K562 (cell line): ENCODE results near the gene KLHL22. TPM values are rescaled to one million over a fixed set of nuclear protein-coding genes. Genes with fewer than 3 reads are reported as not detected.

Experiments used
- BRD9 ChIP-seq: fragments of 450-650 bp; IDR thresholded peaks from 2 replicates; pipeline ENCODE4 v1.6.1; 2018; ENCODE audit warnings: low read depth; ENCODE audit not compliant: partially characterized antibody
- CSDE1 ChIP-seq, 2 experiments: fragments of 450-650 bp; IDR thresholded peaks; 2 replicates each; pipeline ENCODE4 v1.6.1; 2016; ENCODE audit warnings: mild to moderate bottlenecking in 1 of 2
- CUX1 ChIP-seq: fragments of 200-800 bp; sonication (Bioruptor generic); IDR thresholded peaks from 2 replicates; pipeline ENCODE4 v1.6.1; 2016; ENCODE audit warnings: missing genetic modification characterization, missing compliant biosample characterization
- FOXJ2 ChIP-seq: fragments of 200-800 bp; sonication (Bioruptor generic); IDR thresholded peaks from 2 replicates; pipeline ENCODE4 v1.6.1; 2016; ENCODE audit warnings: missing genetic modification characterization, missing compliant biosample characterization
- FOXP4 ChIP-seq: sonication (generic); formaldehyde crosslinking; IDR thresholded peaks from 2 replicates; pipeline ENCODE4 v1.8.0; 2022; ENCODE audit warnings: mild to moderate bottlenecking, missing genetic modification reagents, borderline replicate concordance
- HNRNPL ChIP-seq: fragments of 200-400 bp; formaldehyde crosslinking; IDR thresholded peaks from 2 replicates; pipeline ENCODE4 v1.6.1; 2017; ENCODE audit warnings: low read depth, mild to moderate bottlenecking, low read length
- MAFK ChIP-seq: IDR thresholded peaks from 2 replicates; pipeline ENCODE4 v1.6.1; 2011; ENCODE audit warnings: low read length, improper control_type of control experiment
- MCM7 ChIP-seq, 2 experiments: fragments of 450-650 bp; IDR thresholded peaks; 2 replicates each; pipeline ENCODE4 v1.6.1; 2016 to 2018
- MTA2 ChIP-seq: fragments of 450-650 bp; IDR thresholded peaks from 2 replicates; pipeline ENCODE4 v1.6.1; 2016; ENCODE audit warnings: low read depth
- NCOA4 ChIP-seq: fragments of 450-650 bp; IDR thresholded peaks from 2 replicates; pipeline ENCODE4 v1.6.1; 2018; ENCODE audit warnings: mild to moderate bottlenecking; ENCODE audit not compliant: partially characterized antibody
- SETDB1 ChIP-seq: IDR thresholded peaks from one replicate; pipeline ENCODE4 v1.6.1; 2012; ENCODE audit warnings: low read length, control low read depth, inconsistent platforms
- SRSF3 ChIP-seq: fragments of 200-400 bp; formaldehyde crosslinking; IDR thresholded peaks from 2 replicates; pipeline ENCODE4 v1.6.1; 2016; ENCODE audit warnings: mild to moderate bottlenecking, low read length, moderate library complexity; ENCODE audit not compliant: insufficient read depth
- TCF7L2 ChIP-seq: fragments of 150-350 bp; IDR thresholded peaks from 2 replicates; pipeline ENCODE4 v1.6.1; 2016; ENCODE audit warnings: low read depth, mild to moderate bottlenecking, low read length, moderate library complexity
- TEAD4 ChIP-seq, 2 experiments: sonication (generic) in 1 of 2; formaldehyde crosslinking in 1 of 2; IDR thresholded peaks; 2 replicates each; pipeline versions ENCODE4 v1.6.1 to v1.8.0; 2012 to 2022; ENCODE audit warnings: borderline replicate concordance in 1 of 2, inconsistent platforms in 1 of 2, low read length in 1 of 2, mild to moderate bottlenecking in 1 of 2, missing genetic modification reagents in 1 of 2
- WHSC1 ChIP-seq: IDR thresholded peaks from one replicate; pipeline ENCODE4 v1.6.1; 2012; ENCODE audit warnings: low read length, control low read depth, inconsistent platforms
- ZBTB17 ChIP-seq: fragments of 450-650 bp; formaldehyde crosslinking; IDR thresholded peaks from 2 replicates; pipeline ENCODE4 v1.4.0; 2020; ENCODE audit warnings: mild to moderate bottlenecking
- ZBTB7A ChIP-seq: IDR thresholded peaks from 2 replicates; pipeline ENCODE4 v1.6.1; 2011; ENCODE audit warnings: low read depth, mild to moderate bottlenecking, low read length, moderate library complexity, borderline replicate concordance; ENCODE audit not compliant: control insufficient read depth
- ZNF124 ChIP-seq: sonication (generic); formaldehyde crosslinking; IDR thresholded peaks from 2 replicates; pipeline ENCODE4 v1.8.1; 2022; ENCODE audit warnings: missing genetic modification reagents
- ZNF707 ChIP-seq: fragments of 250-450 bp; sonication (Bioruptor Pico); conservative IDR thresholded peaks from 2 replicates; pipeline ENCODE4 v1.8.0; 2022; ENCODE audit warnings: inconsistent platforms, mild to moderate bottlenecking, moderate library complexity
- polyA plus RNA-seq, 8 experiments: library from polyadenylated mRNA; depleted of rRNA in 4 of 8; stranded (reverse) in 5 of 8; unstranded in 3 of 8; fragments of >200 nt; fragmentation: Nextera tagmentation in 2 of 8; fragmentation: Illumina TruSeq in 1 of 8; extraction: Ambion mirVana in 2 of 8; extraction: Trizol in 1 of 8; gene quantifications; 2 replicates each; pipeline versions ENCODE4 v1.2.1 to v1.2.3, GENCODE V29; 2011 to 2014; ENCODE audit warnings: inconsistent platforms in 1 of 8, missing spikeins in 1 of 8
- total RNA-seq, 7 experiments: library from RNA; depleted of rRNA in 6 of 7; stranded (reverse); fragments of >200 nt in 6 of 7; fragmentation: Illumina TruSeq in 2 of 7; extraction: Trizol in 2 of 7; gene quantifications; 2 replicates each; pipeline versions ENCODE4 v1.2.1 to v1.2.3, GENCODE V29; 2011 to 2021; ENCODE audit warnings: low replicate concordance in 1 of 7
- TF ChIP-seq, protein P1 (sequence below): fragments of 450-650 bp; IDR thresholded peaks from 2 replicates; pipeline ENCODE4 v1.7.0; 2016; ENCODE audit warnings: borderline replicate concordance

The KLHL22 gene
- total and polyA plus RNA-seq, 9 of the 15 experiments (the other 6 are each of a cell fraction or from before 2014, with no cell fraction given), result 1.3 to 25.6 (median 15.2) TPM

GRCh38 chr22:20395181-20395906 is 100.3 kb downstream of the KLHL22 start (continued):
- TF ChIP-seq FOXP4 (no peak), CSDE1 (IDR thresholded peaks at IDR 0.05) (no peak), ZBTB17 (CRISPR knock-in tag) (0 out of 2 replicates have a peak, but pooled peaks have one; percentile 23), ZNF124 (no peak), NCOA4 (no peak), SRSF3 (peak; percentile 51; the same call in 1 of the 2 replicates), TEAD4 (IDR thresholded peaks at IDR 0.05; ENCODE audit: low read length) (no peak), TEAD4 (CRISPR knock-in tag; IDR thresholded peaks at IDR 0.05; ENCODE audit: borderline replicate concordance) (no peak), MAFK (no peak), CUX1 (CRISPR knock-in tag) (no peak), TCF7L2 (no peak), BRD9 (no peak), ZNF707 (no peak), FOXJ2 (no peak), MCM7 (IDR thresholded peaks at IDR 0.05) (no peak), HNRNPL (no peak), ZBTB7A (no peak), SETDB1 (peak; percentile 34), WHSC1 (peak; percentile 20), MTA2 (no peak)
- TF ChIP-seq, protein P1, sequence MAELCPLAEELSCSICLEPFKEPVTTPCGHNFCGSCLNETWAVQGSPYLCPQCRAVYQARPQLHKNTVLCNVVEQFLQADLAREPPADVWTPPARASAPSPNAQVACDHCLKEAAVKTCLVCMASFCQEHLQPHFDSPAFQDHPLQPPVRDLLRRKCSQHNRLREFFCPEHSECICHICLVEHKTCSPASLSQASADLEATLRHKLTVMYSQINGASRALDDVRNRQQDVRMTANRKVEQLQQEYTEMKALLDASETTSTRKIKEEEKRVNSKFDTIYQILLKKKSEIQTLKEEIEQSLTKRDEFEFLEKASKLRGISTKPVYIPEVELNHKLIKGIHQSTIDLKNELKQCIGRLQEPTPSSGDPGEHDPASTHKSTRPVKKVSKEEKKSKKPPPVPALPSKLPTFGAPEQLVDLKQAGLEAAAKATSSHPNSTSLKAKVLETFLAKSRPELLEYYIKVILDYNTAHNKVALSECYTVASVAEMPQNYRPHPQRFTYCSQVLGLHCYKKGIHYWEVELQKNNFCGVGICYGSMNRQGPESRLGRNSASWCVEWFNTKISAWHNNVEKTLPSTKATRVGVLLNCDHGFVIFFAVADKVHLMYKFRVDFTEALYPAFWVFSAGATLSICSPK, result no peak
